Suppressor macrophage treated with lipopolysaccharide for 4 hours (primary cell): ENCODE measurements around the gene TMEM117.
"Not testable (repeated sequence)": the region's sequence is repeated elsewhere in the genome, so short reads cannot be mapped to it uniquely, and the experiment has no call there.

Experiments
- DNase-seq: peaks from one replicate; pipeline ENCODE4 v3.0.0-alpha.2; 2020

TMEM117 gene

DNA sequence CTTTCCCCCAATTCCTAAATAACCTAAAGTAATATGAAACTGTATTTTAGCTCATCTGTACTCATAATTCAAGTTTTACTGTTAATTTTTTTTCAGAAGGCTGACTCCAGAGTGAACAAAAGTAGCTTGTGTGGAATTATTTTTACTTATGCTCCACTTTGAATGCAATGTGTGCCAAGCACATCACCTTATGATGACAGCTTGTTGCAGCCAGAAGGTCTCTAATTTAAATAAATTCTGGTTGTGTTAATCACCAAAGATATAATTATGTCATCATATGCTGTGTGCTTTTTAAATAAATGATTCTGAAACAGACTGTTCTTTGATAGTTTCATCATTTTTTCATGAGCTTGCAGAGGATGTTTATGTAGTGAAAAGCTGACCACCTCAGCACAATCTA, 283.1 kb downstream of the TMEM117 start:
- no peak for DNase-seq

DNA sequence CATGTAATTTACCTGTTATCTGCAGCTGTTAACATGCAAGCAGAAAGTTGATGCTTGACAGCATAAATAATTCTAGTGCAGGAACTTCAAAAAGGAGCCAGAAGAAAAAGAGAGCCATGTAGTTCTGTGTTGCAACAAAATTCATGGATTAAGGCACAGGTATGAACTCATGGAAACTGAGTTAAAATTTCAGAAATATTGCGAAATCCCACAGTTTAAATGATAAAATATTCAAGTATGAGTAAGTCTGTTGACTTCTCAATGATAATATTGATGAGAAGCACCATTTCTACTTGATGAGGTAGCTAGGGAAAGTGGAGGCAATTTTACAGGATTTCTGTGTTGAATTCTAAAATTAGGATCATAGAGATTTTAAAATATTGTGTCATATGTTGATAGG, 290.9 kb downstream of the TMEM117 start:
- no peak for DNase-seq

DNA sequence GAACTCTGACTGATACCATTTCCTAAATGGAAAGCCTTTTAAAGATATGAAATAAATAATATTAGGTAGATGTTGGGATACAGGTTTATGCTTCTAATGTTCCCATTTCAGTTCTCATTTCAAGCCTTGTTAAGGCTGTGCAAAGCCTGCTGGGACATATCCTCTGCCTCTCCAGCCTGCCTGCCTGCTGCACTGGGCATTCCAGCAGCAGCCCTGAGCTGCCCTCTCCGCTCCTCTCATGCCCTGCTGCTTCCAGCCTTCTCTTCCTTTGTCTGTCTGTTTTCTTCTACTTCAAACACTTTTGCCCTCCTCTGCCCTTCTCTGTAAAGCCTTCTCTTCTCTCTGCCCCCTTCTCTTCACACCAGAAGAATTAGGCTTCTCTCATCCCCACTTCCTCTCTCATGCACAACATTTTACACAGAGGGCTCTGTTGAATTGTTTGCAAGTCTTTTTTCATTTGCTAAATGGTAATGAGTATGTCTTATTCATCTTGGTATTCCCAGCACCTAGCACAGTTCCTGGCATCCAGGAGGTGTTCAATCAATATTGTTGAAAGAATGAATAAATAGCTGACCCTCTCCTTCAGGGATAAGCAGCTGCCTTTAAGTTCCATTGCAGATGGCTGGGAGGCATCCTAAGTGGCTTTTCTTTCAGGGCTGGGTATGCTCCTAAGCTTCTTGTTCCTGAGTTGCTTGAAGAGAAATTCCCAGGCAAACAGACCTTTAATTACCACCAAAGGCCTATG, 292.3 kb downstream of the TMEM117 start:
- DNase-seq, result no peak

DNA sequence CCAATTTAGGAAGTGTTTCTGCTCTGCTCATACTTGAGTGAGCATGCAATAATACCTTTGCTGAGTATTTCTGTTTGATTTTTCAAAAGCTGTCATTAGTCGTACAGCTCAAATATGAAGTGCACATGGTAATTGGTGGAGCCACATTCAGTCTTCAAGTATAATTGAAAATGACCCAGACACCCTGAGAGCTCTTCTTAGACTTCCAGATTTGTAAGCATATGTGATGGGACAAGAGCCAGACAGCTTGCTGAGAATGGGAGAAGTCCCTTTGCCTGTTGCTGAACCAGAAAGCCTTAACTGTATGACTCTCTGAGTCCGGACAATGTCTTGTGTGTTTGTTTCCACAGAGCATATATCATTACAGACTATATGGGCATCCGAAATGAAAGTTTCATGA, 307.3 kb downstream of the TMEM117 start:
- DNase-seq, result no peak

DNA sequence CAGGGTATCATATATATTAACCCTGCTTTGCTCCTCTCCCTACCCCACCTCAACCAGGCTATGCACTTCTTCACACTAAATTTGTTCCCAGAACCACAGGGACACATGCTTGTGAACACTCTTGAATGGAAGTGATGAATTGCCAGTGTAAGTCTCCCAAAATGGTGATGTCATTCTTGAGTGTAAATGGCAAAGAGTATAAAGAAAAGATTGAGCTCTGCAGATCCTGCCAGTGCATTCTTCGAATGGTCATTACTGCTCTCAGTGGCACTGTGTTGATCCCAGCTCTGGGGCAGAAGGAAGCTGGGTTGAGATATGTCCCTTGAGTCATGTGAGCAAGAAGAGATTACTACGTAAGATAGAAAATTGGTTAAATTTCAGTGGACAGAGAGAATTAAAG, 313.1 kb downstream of the TMEM117 start:
- no peak for DNase-seq

DNA sequence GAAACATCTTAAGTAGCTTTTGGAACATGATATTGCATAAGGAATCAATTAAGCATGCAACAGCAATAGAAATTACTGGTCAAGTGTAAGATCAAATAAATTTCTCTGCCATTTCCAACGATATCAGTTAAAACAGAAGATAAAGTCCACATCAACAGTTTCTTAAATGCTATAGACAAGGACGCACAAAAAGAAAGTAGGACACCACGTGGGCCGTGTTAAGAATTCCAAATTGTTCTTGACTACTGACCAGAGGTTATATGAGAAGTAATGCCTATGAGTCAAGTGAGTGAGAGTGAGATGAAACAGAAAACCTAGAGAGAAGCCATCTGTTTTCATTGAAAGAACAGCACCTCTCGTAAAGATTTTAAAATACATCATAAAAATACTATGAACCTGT, 318.2 kb downstream of the TMEM117 start:
- DNase-seq, result no peak

DNA sequence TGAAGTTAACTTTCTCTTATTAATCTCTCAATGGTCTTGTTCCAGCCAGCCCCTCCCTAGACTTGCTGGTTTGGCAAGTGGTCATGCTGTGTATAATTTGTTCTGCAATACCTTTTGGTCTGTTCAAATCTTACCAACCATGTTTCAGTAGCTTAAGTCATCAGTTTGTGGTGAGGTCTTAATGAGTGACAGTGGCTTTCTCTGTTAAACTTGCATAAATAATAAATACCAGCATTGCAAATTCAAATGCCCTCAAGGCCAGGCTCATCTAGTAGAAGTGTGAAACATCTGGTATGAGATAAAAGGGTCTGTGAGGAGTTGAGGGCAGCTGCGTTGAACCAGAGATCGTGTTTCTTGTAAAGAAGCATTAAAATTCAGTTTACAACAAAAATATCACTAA, 319.5 kb downstream of the TMEM117 start:
- no peak for DNase-seq

DNA sequence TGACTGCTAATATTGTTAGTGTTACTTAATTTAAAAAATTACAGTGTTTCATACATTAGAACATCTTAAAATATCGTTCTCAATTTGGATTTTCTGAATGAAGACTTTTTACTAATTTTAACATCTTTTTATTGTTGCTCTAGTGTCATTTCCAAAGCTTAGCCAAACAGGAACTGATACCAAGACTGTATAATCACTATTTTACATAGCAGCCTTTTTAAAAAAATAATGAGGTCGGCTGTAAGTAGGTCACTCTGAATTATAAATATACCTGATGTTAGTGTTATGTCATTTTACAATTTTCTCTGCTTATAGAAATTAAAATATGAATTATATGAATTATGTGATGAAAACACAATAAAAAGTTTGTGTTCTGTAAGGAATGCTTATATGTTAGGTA, 321.5 kb downstream of the TMEM117 start:
- DNase-seq, result no peak

DNA sequence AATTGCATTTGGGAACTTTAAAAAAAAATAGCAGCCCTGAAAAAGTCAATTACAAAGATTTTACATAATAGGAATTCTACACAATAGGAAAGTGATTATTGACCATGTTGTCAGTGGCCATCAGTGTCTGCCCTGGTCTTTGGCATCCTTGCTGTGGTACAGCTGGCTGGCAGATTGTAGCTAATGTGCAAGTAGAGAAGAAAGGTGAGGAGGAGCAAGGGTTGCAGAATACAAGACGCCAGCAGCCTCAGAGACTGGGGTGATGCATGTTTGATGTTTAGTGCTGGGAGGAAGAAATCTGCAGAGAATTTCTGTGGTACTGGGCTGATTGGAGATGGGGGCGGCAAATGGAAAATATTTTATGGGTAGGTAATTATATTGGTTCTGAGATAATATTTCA, 322.9 kb downstream of the TMEM117 start:
- DNase-seq, result no peak

DNA sequence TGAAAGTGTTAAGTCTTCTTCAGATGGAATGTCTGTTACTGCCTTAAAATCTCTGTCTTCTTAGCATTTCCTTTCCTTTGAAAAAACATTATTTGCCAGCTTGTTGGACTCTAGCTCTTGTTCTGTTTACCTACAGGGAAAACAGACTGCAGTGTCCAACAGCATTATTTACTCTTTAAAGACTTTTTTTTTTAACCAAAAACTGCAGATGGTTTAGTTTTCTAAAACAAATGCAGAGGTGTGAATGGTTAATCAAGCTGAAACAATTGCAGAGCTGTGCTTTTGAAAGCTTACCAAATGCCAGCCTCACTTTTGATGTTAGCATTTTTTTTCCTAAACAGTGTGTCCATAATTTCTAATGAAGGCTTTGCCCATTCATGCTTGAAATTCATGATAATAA, 323.3 kb downstream of the TMEM117 start:
- DNase-seq, result no peak

DNA sequence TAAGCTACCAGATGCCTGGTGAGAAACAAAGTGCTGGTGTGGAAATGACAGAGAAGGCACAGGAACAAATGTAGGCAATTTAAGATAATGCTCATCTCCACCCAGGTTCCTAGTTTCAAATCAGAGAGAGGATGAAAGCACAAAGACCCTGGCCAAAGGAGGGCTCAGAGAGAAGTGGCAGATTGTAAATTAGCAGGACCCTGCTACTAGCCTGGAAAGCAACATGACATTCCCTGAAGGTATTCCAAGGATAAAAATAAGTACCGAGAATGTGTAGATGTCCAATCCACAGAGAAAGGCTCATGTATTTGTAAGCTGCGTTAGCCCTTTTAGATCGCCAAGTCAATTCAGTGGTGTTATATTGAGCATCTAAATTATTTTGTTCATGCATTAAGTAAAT, 324.0 kb downstream of the TMEM117 start:
- DNase-seq, result no peak

DNA sequence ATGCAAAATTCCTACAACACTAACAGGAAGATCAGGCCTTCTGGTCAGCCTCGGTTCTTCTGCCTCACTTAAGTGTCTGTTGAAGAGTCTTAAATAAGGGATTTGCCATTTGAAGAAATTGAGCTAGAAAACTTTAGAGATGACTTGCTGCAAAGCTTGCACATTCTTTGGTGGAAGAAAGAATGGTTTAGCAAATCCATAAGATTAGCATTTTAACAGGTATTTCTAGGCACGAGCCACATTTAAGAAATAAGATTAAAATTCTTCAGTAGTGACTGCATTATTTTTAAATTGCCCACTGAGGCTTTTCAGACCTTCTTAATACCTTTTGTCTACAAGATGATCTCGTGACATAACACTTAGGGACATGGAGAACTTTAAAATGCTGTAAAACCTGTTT, 327.1 kb downstream of the TMEM117 start:
- DNase-seq, result no peak

DNA sequence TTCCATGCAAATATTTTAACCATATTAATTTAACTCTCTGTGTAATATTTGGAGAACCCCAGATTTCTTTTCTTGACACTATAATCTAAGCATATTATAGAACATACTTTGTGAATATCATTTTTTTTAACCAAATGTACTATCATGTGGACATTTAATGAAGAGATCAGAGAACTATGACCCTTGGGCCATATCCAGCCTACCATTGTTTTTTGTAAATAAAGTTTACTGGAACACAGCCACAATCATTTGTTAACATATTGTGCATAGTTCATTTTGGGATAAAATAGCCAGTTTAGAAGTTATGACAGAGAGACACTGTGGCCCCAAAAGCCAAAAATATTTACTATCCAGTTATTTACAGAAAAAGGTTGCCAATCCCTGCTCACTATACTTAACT, 338.2 kb downstream of the TMEM117 start:
- DNase-seq, result no peak

DNA sequence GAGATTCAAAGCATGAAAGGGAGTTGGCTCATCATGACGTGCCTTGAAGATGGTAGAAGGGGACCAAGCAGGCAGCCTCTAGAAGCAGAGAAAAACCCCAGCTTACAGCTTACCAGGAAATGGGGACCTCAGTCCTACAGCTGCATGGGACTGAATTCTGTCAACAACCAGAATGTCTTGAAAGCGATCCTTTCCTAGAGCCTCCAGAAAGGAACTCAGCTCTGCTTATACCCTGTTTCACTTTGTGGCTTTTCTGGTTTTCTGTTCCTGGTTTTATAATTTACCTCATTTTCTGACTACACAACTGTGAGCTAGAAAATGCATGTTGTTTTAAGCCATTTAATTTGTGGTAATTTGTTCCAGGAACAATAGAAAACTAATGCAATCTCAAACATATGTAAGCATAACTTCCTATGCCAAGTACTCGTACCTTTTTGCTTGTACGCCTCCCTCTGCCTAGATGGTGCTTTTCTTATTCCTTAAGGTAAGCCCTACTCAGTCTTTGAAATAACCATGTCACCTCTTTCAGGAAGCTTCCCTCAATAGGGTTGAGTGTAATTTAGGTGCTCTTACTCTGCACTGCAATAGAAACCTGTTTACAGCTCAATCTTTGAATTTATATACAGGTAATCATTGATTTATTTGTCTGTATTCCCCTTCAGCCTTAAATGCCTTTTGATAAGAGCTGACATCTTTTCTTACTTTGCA, 348.8 kb downstream of the TMEM117 start:
- no peak for DNase-seq

DNA sequence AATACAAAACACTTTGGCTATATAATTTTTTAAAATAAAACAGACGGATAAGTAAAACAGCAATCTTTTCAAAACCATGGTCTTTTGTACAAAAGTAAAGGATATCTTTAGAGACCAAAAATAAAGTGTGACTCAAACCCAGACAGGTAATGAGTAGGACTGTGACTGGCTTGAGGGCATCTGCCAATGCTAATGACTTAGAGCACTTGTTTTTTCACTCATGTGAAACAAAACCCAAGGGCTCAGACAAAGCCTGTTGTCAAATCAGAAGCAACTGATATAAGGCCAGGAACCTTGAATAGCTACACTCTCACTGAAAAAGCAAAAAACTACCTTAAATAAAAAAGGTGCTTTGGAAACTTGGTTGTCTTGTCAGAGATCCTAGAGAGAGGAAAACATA, 357.4 kb downstream of the TMEM117 start:
- no peak for DNase-seq

DNA sequence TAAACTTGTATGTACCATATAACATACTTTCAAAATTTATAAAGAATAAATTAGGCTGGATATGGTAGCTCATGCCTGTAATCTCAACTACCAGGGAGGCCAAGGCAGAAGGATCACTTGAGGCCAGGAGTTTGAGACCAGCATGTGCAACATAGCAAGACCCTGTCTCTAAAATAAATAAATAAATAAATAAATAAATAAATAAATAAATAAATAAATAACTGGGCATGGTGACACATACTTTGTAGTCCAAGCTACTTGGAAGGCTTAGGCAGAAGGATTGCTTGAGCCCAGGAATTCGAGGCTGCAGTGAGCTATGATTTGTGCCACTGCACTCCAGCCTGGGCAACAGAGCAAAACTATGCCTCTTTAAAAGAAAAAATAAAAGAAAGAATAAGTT, 359.8 kb downstream of the TMEM117 start:
- DNase-seq, result not testable (repeated sequence)

DNA sequence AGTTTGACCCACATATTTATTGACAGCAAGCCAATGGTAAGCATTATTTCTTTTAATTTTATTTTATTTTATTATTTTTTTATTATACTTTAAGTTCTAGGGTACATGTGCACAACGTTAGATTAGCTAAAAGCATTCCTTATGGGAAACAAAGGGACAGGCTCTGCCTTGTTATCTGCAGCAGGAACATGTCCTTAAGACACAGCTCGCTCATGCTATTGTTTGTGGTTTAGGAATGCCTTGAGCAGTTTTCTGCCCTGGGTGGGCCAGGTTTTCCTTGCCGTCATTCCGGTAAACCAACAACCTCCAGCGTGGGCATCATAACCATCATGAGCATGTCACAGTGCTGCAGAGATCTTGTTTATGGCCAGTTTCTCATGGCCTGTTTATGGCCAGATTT, 370.2 kb downstream of the TMEM117 start:
- DNase-seq, result no peak

DNA sequence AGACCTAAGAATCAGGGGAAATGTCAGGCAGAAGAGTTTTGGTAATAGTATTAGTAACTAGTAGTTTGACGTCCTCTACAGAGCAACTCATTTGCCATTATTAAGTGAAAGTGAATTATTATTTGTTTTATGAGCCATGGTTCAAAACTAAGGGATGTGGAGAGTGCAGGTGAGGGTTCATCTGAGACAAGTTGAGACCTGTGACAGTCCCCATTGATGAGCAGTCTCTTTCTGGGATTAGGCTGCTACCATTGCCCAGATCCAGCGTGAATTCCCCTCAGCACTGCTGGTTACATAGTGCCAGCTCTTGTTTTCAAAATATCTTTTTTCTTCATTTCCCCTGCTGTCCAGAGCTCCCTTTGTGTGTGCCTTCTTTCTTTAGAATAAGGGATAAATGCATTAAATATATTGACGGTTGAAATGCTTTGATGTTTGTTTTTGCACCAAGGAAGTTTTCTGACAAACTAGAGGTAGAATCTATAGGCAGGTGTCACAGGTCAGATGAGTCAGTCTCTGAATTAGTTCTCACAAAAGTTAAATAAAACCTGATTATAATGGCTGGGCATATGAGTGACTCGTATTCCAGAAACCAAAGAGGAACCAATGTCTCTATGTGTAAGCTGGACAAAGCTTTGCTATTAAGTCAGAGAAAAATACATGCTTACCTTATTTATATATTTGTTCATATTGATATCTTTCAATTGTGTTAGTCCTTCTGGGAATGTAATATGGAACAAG, 381.4 kb downstream of the TMEM117 start:
- no peak for DNase-seq

DNA sequence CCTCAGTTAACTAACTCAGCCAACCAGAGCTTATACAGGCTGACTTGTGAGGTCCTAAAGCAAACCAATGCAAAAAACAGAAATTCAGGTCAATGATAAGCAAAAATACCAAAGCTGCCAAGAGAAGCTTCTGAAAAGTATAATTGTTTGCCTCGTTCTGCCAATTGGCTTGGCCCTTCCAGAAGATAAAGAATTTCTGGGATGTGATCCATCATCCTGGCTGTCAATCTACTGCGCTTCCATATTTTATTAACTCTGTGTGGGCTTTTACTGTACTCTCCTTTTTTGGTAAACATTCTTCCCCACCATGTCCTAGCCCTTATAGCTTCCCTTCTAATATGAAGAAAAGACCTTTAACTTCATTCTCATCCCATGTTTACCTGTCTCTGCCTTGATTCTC, 387.9 kb downstream of the TMEM117 start:
- DNase-seq, result no peak

DNA sequence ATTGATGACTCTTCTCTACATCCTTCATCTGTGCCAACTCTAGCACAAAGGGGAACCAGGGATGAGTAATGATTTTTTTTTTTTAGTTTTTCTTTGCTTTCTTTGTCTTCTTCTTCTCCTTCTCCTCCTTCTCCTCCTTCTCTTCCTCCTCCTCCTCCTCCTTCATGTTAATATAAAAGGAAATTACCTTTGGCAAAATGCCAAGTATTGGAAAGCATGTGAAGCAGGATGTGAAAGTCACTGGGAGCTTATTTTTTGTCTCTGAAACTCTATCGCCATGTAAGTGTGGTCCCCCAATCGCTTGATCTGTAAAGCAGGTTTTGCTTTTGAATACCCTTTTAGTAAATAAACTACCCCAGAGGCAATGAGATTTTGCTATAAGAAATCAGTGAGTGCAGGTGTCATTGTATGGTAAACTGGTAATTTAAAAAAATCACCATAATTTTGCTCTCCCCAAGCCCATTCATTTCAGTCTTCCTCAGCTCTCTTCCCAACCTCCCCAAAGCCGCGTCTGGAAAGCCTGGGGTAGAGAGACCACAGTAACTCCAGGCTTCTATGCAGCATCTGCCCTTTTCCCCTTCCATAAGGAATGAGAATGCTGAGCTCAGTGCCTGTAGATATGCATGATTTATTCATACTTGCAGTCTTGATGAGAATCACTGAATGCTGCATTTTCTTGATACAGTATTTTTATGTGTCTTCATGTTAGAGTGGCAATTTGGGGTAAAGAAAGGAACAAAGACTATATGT, 388.7 kb downstream of the TMEM117 start:
- no peak for DNase-seq

DNA sequence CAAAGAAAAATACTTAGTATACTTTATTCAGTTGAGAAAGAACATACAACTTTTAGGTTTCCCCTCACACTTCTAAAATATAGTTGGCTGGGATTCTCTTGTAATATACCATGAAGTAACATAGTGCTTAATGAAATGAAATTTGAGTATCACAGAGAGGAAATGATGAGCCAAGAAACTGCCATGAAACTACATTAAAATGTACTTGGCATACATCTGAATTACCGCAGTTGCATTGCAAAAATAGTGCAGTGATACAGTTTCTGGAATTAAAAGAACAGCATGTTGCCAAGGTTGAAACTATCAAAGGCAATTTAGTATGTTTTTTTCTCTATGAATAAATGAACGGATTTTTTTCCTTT, 389.2 kb downstream of the TMEM117 start:
- no peak for DNase-seq

DNA sequence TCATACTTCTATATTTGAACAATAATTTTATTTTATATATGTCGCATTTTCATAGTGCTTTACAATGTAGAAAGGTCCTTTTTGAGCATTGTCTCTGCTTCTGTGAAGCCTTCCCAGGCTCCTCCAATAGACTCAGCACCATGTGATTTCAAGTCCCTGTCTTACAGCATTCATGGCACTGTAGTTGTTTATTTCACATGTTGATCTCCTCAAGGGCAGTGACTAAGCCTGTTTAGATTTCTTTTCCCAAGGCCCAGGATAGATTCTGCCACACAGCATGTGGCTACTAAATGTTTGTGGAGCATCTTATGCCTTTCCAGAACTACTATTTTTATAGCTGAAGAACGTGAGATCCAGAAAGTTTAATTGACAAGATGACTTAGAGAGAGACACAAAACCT, 391.7 kb downstream of the TMEM117 start:
- no peak for DNase-seq

DNA sequence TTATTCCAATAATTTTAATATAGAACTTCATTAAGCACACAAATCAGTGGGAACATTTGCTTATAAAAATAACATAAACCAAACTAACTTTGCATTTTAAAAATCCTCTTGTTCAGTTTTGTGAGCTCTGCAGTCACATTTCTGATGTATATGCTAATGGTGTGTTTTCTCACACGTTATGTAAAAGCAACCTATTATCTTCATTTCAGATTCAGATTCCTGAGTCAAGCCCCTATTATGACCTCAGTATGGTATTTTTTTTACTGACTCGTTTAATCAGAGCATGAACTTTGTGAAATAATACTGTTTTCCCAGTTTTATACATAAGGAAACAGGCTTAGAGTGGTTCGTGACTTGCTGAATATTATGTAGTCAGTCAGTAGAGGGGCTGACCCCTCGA, 394.0 kb downstream of the TMEM117 start:
- DNase-seq, result no peak

DNA sequence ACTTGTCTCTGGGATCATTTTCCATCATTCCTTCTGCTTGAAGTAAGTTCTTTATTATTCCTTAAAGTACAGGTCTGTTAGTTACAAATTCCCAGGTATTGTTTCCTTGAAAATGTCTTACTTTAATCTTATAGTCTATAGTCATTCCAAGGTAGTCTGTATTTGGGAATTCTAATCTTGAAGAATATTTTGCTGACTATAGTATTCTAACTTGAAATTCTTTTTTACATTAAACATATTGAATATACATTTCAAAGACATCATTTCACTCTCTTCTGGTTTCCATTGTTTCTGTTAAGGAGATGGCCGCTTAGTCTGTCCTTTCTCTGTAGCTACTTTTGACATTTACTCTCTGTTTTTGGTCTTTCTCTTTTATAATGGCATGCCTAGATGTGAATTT, 399.8 kb downstream of the TMEM117 start:
- DNase-seq, result no peak
